Measurements from ENCODE around the gene HSPD1.

DNA sequence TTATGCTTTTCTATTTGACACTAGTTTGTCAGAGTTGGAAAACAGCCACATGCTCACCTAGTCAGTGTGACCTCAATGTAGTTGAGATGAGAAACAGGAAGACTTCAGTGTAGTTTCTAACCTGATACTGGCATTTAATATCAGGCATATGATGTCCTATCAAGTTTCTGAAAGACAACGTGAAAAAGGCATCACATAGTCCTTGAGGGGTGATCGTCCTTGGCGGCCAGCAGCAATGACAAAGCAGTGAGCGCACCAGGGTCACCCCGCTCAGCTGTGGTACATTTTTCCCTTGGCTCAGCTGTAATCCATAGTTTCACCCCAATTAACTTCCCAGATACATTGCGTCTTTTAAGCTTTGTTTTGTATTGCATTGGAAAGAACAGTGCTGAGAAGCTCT, 4.9 kb upstream of the HSPD1 start:
- TF ChIP-seq POLR2AphosphoS5 (IDR thresholded peaks at IDR 0.05) = no peak
- TF ChIP-seq, protein P1, sequence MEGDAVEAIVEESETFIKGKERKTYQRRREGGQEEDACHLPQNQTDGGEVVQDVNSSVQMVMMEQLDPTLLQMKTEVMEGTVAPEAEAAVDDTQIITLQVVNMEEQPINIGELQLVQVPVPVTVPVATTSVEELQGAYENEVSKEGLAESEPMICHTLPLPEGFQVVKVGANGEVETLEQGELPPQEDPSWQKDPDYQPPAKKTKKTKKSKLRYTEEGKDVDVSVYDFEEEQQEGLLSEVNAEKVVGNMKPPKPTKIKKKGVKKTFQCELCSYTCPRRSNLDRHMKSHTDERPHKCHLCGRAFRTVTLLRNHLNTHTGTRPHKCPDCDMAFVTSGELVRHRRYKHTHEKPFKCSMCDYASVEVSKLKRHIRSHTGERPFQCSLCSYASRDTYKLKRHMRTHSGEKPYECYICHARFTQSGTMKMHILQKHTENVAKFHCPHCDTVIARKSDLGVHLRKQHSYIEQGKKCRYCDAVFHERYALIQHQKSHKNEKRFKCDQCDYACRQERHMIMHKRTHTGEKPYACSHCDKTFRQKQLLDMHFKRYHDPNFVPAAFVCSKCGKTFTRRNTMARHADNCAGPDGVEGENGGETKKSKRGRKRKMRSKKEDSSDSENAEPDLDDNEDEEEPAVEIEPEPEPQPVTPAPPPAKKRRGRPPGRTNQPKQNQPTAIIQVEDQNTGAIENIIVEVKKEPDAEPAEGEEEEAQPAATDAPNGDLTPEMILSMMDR (IDR thresholded peaks at IDR 0.05) = no peak

All from gastroesophageal sphincter (tissue), 3 donors.